Measurements from ENCODE around the gene EFNA5. TPM values are rescaled to one million over a fixed set of nuclear protein-coding genes. Genes with fewer than 3 reads are reported as not detected.
A peak's percentile ranks its signal among the peaks of the same experiment; 100 is the strongest.

The EFNA5 gene
- total RNA-seq, 1 donor from 2014 or later, result 57.5 TPM

GRCh38 chr5:107570181-107570580 is 100.6 kb downstream of the EFNA5 start:
- DNase-seq (ENCODE audit: low spot score in 2 of 2, unreplicated experiment in 2 of 2), result no peak
- Mint-ChIP-seq H3K27me3 (ENCODE audit: low read depth) (no peaks in the 10 kb centered on the region), H3K36me3 (no peaks in the 10 kb centered on the region), H3K4me1 (peaks cover 84% of the 10 kb centered on the region), H3K27ac (peak overlapping the region; percentile 45), H3K9me3 (no peaks in the 10 kb centered on the region), H3K4me3 (no peak overlapping the region)
- TF ChIP-seq CTCF (IDR thresholded peaks at IDR 0.05; ENCODE audit: unreplicated experiment), result no peak

GRCh38 chr5:107567901-107568671 is 102.7 kb downstream of the EFNA5 start:
- no peak for TF ChIP-seq CTCF (IDR thresholded peaks at IDR 0.05; ENCODE audit: unreplicated experiment)
- H3K4me3 Mint-ChIP-seq, result no peak overlapping the region

GRCh38 chr5:107566986-107567385 is 103.8 kb downstream of the EFNA5 start:
- Mint-ChIP-seq H3K4me3 (no peak overlapping the region), H3K27ac (no peak overlapping the region), H3K4me1 (peaks cover 72% of the 10 kb centered on the region), H3K9me3 (no peaks in the 10 kb centered on the region), H3K27me3 (ENCODE audit: low read depth) (no peaks in the 10 kb centered on the region), H3K36me3 (peaks cover 2% of the 10 kb centered on the region)
- no peak for TF ChIP-seq CTCF (IDR thresholded peaks at IDR 0.05; ENCODE audit: unreplicated experiment)
- no peak for DNase-seq (ENCODE audit: low spot score in 2 of 2, unreplicated experiment in 2 of 2)

More at GRCh38 chr5:107567901-107568671, 102.7 kb downstream of the EFNA5 start:
- Mint-ChIP-seq H3K36me3 (no peaks in the 10 kb centered on the region), H3K9me3 (no peaks in the 10 kb centered on the region), H3K4me1 (peaks cover 78% of the 10 kb centered on the region), H3K27me3 (ENCODE audit: low read depth) (no peaks in the 10 kb centered on the region), H3K27ac (no peak overlapping the region)
- DNase-seq (ENCODE audit: low spot score in 2 of 2, unreplicated experiment in 2 of 2), result no peak

GRCh38 chr5:107565791-107566767 is 104.7 kb downstream of the EFNA5 start:
- TF ChIP-seq CTCF (IDR thresholded peaks at IDR 0.05; ENCODE audit: unreplicated experiment), result no peak
- Mint-ChIP-seq H3K4me1 (peaks cover 65% of the 10 kb centered on the region), H3K27me3 (ENCODE audit: low read depth) (no peaks in the 10 kb centered on the region), H3K36me3 (peaks cover 2% of the 10 kb centered on the region), H3K4me3 (no peak overlapping the region), H3K27ac (peak overlapping the region; percentile 79), H3K9me3 (no peaks in the 10 kb centered on the region)
- DNase-seq (ENCODE audit: low spot score in 2 of 2, unreplicated experiment in 2 of 2), result no peak

GRCh38 chr5:107564931-107565372 is 105.8 kb downstream of the EFNA5 start:
- no peak for TF ChIP-seq CTCF (IDR thresholded peaks at IDR 0.05; ENCODE audit: unreplicated experiment)
- Mint-ChIP-seq H3K27ac (peak overlapping the region; percentile 30), H3K27me3 (ENCODE audit: low read depth) (no peaks in the 10 kb centered on the region), H3K36me3 (peaks cover 2% of the 10 kb centered on the region), H3K4me3 (no peak overlapping the region), H3K4me1 (peaks cover 57% of the 10 kb centered on the region), H3K9me3 (peaks cover 4% of the 10 kb centered on the region)
- no peak for DNase-seq (ENCODE audit: low spot score in 2 of 2, unreplicated experiment in 2 of 2)

Measured in mesothelial cell of epicardium (in vitro differentiated cells).